LNCAP (cell line): ENCODE data around the gene MOV10L1.

Experiments used
- CTCF ChIP-seq: fragments of 450-650 bp; IDR thresholded peaks from 2 replicates; pipeline ENCODE4 v1.5.1; 2017; ENCODE audit warnings: mild to moderate bottlenecking

Gene MOV10L1

GRCh38 chr22:50117168-50117762 is 27.5 kb downstream of the MOV10L1 start:
- no peak for TF ChIP-seq CTCF

- no peak for TF ChIP-seq CTCF
Observed at GRCh38 chr22:50118129-50118528, 28.3 kb downstream of the MOV10L1 start.

GRCh38 chr22:50118557-50119168 is 28.9 kb downstream of the MOV10L1 start:
- no peak for TF ChIP-seq CTCF

- TF ChIP-seq CTCF, result no peak
Observed at GRCh38 chr22:50119169-50119767, 29.5 kb downstream of the MOV10L1 start.

GRCh38 chr22:50119768-50120251 is 30.0 kb downstream of the MOV10L1 start:
- no peak for TF ChIP-seq CTCF

GRCh38 chr22:50121202-50121740 is 31.5 kb downstream of the MOV10L1 start:
- TF ChIP-seq CTCF, result no peak

- no peak for TF ChIP-seq CTCF
Observed at GRCh38 chr22:50123119-50123518, 33.3 kb downstream of the MOV10L1 start.
